WTC11 (cell line): ENCODE measurements around the gene TMEM245. TPM values are rescaled to one million over a fixed set of nuclear protein-coding genes. Genes with fewer than 3 reads are reported as not detected.

Source experiments
- ATAC-seq: fragments of 200-7000 bp; cut with Tn5 transposase; 2 replicates; pipeline ENCODE4 v1.10.0; 2021; ENCODE audit warnings: mild to moderate bottlenecking, moderate library complexity
- CTCF ChIA-PET: fragments of 300-600 bp; sonication (Branson Sonifier 250); formaldehyde crosslinking; loops from one replicate; lab custom pipeline; 2021; ENCODE audit warnings: antibody characterized with exemption; lab: Charles Lee
- POLR2A ChIA-PET: fragments of 350-600 bp; sonication (Branson Sonifier 250); formaldehyde crosslinking; loops from one replicate; lab custom pipeline; 2021; ENCODE audit warnings: antibody characterized with exemption; lab: Charles Lee
- DNase-seq: peaks from one replicate; pipeline ENCODE4 v3.0.0; 2021; ENCODE audit warnings: low spot score
- H3K27ac Mint-ChIP-seq: 2 replicates; pipeline ENCODE4 v1.8.0; 2021; ENCODE audit warnings: mixed read lengths
- H3K27me3 Mint-ChIP-seq: 2 replicates; pipeline ENCODE4 v1.8.0; 2021; ENCODE audit warnings: low read depth, mild to moderate bottlenecking, moderate library complexity, mixed read lengths
- H3K36me3 Mint-ChIP-seq: 2 replicates; pipeline ENCODE4 v1.8.0; 2021; ENCODE audit warnings: mixed read lengths
- H3K4me1 Mint-ChIP-seq: 2 replicates; pipeline ENCODE4 v1.8.0; 2022; ENCODE audit warnings: mixed read lengths
- H3K4me3 Mint-ChIP-seq: 2 replicates; pipeline ENCODE4 v1.8.0; 2021; ENCODE audit warnings: mild to moderate bottlenecking, moderate library complexity, mixed read lengths
- H3K9me3 Mint-ChIP-seq: 2 replicates; pipeline ENCODE4 v1.8.0; 2021; ENCODE audit warnings: mixed read lengths
- ATF2 ChIP-seq: sonication (generic); formaldehyde crosslinking; IDR thresholded peaks from 2 replicates; pipeline ENCODE4 v1.8.1; 2022; ENCODE audit warnings: low read depth, missing genetic modification reagents, borderline replicate concordance
- ATF3 ChIP-seq: sonication (generic); formaldehyde crosslinking; conservative IDR thresholded peaks from 2 replicates; pipeline ENCODE4 v1.8.1; 2022; ENCODE audit warnings: mild to moderate bottlenecking, missing genetic modification reagents
- FOXP1 ChIP-seq: sonication (generic); formaldehyde crosslinking; IDR thresholded peaks from 2 replicates; pipeline ENCODE4 v1.8.0; 2022; ENCODE audit warnings: missing genetic modification reagents, mild to moderate bottlenecking, moderate library complexity, borderline replicate concordance
- MLX ChIP-seq: sonication (generic); formaldehyde crosslinking; IDR thresholded peaks from 2 replicates; pipeline ENCODE4 v1.8.1; 2023; ENCODE audit warnings: mild to moderate bottlenecking, missing genetic modification reagents, moderate library complexity
- MXD4 ChIP-seq: fragments of 250-450 bp; sonication (Bioruptor Pico); IDR thresholded peaks from 2 replicates; pipeline ENCODE4 v1.8.0; 2021; ENCODE audit warnings: mild to moderate bottlenecking, moderate library complexity, borderline replicate concordance
- NFYB ChIP-seq: sonication (generic); formaldehyde crosslinking; conservative IDR thresholded peaks from 2 replicates; pipeline ENCODE4 v1.8.0; 2022; ENCODE audit warnings: low read depth, missing genetic modification reagents
- SMAD3 ChIP-seq: sonication (generic); formaldehyde crosslinking; IDR thresholded peaks from 2 replicates; pipeline ENCODE4 v1.8.0; 2022; ENCODE audit warnings: missing genetic modification reagents, mild to moderate bottlenecking, borderline replicate concordance
- SMAD4 ChIP-seq: sonication (generic); formaldehyde crosslinking; IDR thresholded peaks from 2 replicates; pipeline ENCODE4 v1.8.0; 2022; ENCODE audit warnings: mild to moderate bottlenecking, missing genetic modification reagents
- TCF7 ChIP-seq: sonication (generic); formaldehyde crosslinking; IDR thresholded peaks from 2 replicates; pipeline ENCODE4 v1.8.0; 2022; ENCODE audit warnings: mild to moderate bottlenecking, low read depth, missing genetic modification reagents, moderate library complexity
- TEAD1 ChIP-seq: sonication (generic); formaldehyde crosslinking; IDR thresholded peaks from 2 replicates; pipeline ENCODE4 v1.8.0; 2022; ENCODE audit warnings: mild to moderate bottlenecking, missing genetic modification reagents
- ZNF423 ChIP-seq: fragments of 250-450 bp; sonication (Bioruptor Pico); IDR thresholded peaks from 2 replicates; pipeline ENCODE4 v2.1.2; 2022; ENCODE audit warnings: mild to moderate bottlenecking, moderate library complexity
- total RNA-seq: library from RNA; stranded (reverse); gene quantifications from 3 replicates; pipeline ENCODE4 v1.2.3, GENCODE V29; 2021
- TF ChIP-seq, protein P1 (sequence below): fragments of 250-450 bp; sonication (Bioruptor Pico); IDR thresholded peaks from 2 replicates; pipeline ENCODE4 v1.9.0; 2021; ENCODE audit warnings: mild to moderate bottlenecking, borderline replicate concordance
- TF ChIP-seq, protein P2 (sequence below): sonication (generic); formaldehyde crosslinking; IDR thresholded peaks from 2 replicates; pipeline ENCODE4 v1.8.1; 2022; ENCODE audit warnings: mild to moderate bottlenecking, moderate library complexity, missing genetic modification reagents

The TMEM245 gene
- total RNA-seq, 1 experiment from 2014 or later: 40.8 TPM

DNA sequence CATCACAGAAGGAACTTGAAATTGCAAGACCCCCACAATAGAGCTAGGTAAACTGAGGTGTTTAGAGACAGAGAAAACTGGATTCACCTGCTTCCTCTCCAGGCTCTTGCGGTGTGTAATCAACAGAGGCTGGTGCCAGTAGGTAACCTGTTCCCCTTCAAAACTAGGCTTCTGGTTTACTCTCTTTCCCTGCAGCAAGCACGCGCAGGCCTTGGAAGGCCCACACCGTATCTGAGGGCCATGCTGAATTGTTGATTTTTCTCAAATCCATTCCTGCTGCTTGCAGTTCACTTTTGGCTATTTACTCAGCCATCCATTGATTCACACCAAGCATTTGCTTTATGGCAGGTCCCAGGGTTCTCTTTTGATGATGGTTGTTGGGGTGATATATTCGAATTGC is 48.0 kb upstream of the TMEM245 start (continued):
- TF ChIP-seq SMAD4 (CRISPR knock-in tag) (no peak), TEAD1 (no peak), MLX (no peak), NFYB (CRISPR knock-in tag) (no peak), ATF2 (CRISPR knock-in tag) (no peak)
- TF ChIP-seq, protein P1, sequence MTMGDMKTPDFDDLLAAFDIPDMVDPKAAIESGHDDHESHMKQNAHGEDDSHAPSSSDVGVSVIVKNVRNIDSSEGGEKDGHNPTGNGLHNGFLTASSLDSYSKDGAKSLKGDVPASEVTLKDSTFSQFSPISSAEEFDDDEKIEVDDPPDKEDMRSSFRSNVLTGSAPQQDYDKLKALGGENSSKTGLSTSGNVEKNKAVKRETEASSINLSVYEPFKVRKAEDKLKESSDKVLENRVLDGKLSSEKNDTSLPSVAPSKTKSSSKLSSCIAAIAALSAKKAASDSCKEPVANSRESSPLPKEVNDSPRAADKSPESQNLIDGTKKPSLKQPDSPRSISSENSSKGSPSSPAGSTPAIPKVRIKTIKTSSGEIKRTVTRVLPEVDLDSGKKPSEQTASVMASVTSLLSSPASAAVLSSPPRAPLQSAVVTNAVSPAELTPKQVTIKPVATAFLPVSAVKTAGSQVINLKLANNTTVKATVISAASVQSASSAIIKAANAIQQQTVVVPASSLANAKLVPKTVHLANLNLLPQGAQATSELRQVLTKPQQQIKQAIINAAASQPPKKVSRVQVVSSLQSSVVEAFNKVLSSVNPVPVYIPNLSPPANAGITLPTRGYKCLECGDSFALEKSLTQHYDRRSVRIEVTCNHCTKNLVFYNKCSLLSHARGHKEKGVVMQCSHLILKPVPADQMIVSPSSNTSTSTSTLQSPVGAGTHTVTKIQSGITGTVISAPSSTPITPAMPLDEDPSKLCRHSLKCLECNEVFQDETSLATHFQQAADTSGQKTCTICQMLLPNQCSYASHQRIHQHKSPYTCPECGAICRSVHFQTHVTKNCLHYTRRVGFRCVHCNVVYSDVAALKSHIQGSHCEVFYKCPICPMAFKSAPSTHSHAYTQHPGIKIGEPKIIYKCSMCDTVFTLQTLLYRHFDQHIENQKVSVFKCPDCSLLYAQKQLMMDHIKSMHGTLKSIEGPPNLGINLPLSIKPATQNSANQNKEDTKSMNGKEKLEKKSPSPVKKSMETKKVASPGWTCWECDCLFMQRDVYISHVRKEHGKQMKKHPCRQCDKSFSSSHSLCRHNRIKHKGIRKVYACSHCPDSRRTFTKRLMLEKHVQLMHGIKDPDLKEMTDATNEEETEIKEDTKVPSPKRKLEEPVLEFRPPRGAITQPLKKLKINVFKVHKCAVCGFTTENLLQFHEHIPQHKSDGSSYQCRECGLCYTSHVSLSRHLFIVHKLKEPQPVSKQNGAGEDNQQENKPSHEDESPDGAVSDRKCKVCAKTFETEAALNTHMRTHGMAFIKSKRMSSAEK (CRISPR knock-in tag): no peak

DNA sequence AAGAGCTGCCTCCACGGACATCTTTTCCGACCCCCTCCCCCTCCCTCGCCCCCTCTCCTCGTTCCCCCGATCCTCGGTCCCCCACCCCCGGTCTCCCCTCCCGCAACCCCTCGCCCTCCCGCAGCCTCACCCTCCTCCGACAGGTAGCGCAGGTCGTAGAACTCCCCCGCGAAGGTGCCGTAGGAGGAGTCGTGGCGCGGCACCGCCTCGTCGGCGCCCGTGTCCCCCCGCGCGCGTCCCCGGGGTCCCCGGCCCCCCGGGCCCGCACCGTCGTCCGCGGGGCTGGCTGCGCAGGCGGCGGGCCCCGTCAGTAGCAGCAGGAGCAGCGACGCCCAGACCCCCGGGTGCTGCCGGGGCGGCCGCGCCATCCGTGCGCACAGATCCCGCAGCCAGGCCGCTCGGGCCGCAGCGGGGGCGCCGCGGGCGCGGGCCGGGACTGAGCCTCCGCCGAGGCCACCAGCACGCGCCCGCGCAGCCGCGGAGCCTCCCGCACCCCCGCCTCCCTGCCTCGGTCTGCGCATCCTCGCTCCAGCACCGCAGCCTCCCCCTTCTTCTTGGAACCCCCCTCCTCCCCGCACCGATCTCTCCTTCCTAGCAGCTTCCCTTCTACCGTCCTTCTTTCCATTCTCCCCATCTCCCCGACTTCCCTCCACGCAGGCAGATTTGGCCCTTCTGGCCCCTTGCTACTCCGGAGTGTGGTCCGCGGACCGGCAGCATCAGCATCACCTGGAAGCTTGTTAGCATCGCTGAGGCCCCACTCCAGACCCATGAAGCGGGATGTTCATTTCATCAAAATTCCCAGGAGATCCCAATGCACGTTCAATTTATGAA is 47.2 kb upstream of the TMEM245 start, which contains the start of gene FRRS1L:
TSS of gene FRRS1L (minus strand) at position 479 of the 831 bp plus-strand sequence. CDS start at position 368, 111 bp downstream.
- Mint-ChIP-seq H3K27me3 (peaks cover 48% of the 10 kb centered on the region), H3K27ac (no peak within 1 kb of the TSS), H3K4me3 (peak within 1 kb of the TSS; percentile 82), H3K9me3 (peaks cover 11% of the 10 kb centered on the region), H3K4me1 (peaks cover 9% of the 10 kb centered on the region), H3K36me3 (peaks cover 7% of the 10 kb centered on the region; the same call in 1 of the 2 replicates)
- ChIA-PET CTCF (interaction anchor here (0.6 to 5.8 kb wide), 5 partner anchors 16 to 179 kb away, joined by 3 to 37 read pairs (median 3); no protein-coding TSS in a partner anchor), POLR2A (interaction anchor here (1.0 to 2.3 kb wide), 2 partner anchors 16 to 47 kb away, joined by 5 to 9 read pairs; partner anchors contain the start of gene TMEM245)
- DNase-seq (peak; percentile 60), ATAC-seq (peak; percentile 75)
- TF ChIP-seq SMAD3 (CRISPR knock-in tag) (no peak), FOXP1 (CRISPR knock-in tag) (0 out of 2 replicates have a peak, but pooled peaks have one; percentile 24), ATF3 (CRISPR knock-in tag) (no peak), ZNF423 (CRISPR knock-in tag) (peak; percentile 9; the same call in 1 of the 2 replicates), MXD4 (CRISPR knock-in tag) (no peak), TCF7 (CRISPR knock-in tag) (no peak)
- TF ChIP-seq, protein P2, sequence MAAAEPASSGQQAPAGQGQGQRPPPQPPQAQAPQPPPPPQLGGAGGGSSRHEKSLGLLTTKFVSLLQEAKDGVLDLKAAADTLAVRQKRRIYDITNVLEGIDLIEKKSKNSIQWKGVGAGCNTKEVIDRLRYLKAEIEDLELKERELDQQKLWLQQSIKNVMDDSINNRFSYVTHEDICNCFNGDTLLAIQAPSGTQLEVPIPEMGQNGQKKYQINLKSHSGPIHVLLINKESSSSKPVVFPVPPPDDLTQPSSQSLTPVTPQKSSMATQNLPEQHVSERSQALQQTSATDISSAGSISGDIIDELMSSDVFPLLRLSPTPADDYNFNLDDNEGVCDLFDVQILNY: no peak
